SHP77 treated with DMSO at 0.1 percent for 48 hours (cell line): ENCODE data around the gene PHOX2B.

Experiments
- DNase-seq: peaks from one replicate; lab custom pipeline; 2025; lab: John Stamatoyannopoulos, UW

The PHOX2B gene

GRCh38 chr4:41748571-41749475 is at the start of gene PHOX2B:
Gene PHOX2B, minus strand, starts transcription at chr4:41748725. Its CDS starts 115 bp downstream, at chr4:41748610.
- DNase-seq: no peak

DNA sequence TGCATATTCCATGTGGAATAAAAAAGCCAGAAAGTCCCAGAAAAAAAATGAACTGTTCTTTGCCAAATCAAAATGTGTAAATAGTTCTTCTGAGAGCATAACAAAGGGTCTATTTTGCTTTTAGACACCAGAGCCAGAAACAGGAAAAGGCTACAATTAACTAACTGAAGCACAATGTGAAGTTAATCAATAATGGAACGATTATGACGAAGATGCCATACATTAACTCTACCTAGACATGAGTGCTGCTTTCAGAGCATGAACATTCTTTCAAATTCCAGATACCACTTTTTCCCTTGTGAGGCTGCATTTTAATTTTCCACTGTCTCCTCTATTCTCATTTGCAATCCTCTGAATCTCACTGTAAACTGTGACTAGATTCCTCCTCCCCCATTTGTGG is 48.7 kb upstream of the PHOX2B start:
- DNase-seq: no peak

GRCh38 chr4:41796545-41797210 is 48.2 kb upstream of the PHOX2B start:
- no peak for DNase-seq

GRCh38 chr4:41795796-41796385 is 47.4 kb upstream of the PHOX2B start:
- DNase-seq: no peak

DNA sequence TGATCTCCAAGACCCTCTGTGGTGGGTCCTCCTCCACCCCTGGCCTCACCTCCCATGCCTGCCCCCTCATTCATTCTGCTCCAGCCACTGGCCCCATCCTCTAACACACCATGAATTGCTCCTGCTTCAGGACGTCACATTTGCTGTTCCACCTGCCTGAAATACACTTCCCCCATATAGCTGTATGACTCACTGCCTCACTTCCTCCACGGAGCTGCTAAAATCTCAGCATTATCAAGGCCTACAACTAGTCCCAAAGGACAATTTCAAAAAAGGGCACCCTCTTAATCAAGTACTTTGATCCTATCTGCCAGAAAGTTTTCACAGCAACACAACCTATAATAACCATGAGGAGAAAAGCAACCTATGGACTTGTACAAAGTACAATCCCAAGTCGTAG is 43.6 kb upstream of the PHOX2B start:
- DNase-seq: no peak

- DNase-seq: no peak
Observed at GRCh38 chr4:41791557-41791956, 43.0 kb upstream of the PHOX2B start.

DNA sequence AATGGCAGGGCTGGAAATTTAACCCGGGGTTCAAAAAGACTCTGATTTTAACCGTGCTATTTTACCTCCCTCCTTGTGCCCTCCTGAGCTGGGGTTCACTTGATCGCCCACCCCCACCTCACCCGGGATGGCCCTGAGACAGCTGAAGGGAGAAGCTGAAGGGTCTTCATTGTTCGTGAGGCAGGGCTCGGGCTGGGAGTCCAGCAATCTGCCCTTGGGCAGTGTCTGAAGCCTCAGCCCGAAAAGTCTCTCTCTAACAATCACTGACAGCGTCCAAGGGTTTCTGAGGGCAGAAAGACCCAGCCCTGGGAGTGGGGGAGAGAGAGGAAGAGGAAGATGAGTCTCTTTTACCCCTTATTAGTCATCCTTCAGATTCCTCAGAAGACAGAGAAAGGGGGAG is 39.4 kb upstream of the PHOX2B start:
- no peak for DNase-seq

- DNase-seq: no peak
Observed at GRCh38 chr4:41785665-41786064, 37.1 kb upstream of the PHOX2B start.

GRCh38 chr4:41784191-41784979 is 35.9 kb upstream of the PHOX2B start:
- no peak for DNase-seq

- no peak for DNase-seq
Observed at GRCh38 chr4:41776466-41776865, 27.9 kb upstream of the PHOX2B start.

DNA sequence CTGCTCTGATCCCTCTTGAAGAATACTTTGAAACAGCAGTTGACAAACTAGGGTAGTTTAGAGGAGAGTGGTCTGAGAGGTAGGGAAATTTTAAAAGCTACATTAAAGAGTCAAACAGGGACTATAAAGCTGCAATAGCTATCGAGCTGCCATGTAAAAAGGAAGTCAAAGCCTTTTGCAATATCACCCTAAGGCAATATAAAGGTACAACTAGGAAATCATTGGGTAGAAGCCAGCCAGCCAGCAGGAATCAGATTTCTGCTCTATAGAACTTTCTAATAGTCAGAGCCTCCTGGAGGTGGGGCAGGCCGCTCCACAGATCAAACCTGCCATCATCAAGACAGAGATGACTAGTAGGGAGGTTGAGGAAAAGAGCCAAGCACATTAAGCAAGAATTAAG is 15.2 kb upstream of the PHOX2B start:
- DNase-seq: no peak

DNA sequence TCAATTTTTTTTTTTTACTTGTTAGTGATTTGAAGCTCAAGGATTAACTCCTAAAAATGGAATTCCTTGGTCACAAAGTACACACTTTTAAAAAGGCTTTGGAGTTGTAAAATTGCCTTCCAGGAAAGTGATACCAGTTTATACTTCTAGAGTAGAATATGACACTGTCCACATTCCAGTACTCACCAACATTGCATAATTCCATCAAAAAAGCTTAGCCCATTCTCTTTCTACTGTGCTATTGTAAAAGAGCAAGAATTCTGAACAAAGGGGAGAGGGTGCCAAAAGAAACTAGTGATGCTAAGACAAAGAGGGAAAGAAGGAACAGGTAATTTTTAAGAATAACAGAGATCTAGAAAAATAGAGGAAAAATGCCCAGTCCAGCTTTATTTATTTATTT is 10.4 kb upstream of the PHOX2B start:
- no peak for DNase-seq

GRCh38 chr4:41757521-41758156 is 9.1 kb upstream of the PHOX2B start:
- no peak for DNase-seq

- no peak for DNase-seq
Observed at GRCh38 chr4:41753942-41754341, 5.4 kb upstream of the PHOX2B start.

DNA sequence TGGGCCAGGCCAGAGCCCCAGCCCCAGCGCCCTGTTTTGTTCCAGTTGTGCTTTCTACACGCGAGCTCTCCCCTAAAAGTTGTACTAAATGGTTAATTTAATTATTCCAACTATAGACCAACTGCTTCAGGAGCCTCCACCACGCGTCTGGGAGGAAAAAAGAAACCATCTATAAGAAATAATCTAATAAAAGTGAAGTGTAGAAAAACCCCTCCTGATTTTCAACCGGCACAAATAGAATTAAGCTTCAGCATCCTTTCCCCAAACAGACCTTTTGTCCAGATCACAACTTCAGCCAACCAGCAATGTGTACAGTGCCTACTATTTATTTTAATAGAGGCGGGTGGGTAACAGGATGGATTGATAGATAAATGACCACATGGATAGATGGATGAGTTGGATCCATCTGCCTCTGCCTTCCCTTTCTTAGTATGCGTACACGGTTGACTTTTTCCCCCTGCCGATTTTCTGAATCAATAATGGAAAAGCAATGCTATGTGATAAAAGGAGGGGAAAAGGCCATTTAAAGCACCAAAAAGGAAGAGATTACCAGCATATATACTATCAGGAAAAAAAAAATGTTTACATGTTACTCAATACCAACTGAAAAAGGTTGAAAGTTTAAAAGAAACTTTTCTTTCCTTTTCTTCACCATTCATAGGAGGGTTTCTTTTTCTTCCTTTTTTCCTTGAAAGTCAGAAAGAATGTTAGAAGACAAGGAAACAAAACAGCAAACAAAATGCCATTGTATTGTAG is 3.7 kb upstream of the PHOX2B start:
- DNase-seq: no peak

- DNase-seq: no peak
Observed at GRCh38 chr4:41751449-41752061, 3.0 kb upstream of the PHOX2B start.

GRCh38 chr4:41750626-41751448 is 2.3 kb upstream of the PHOX2B start:
- no peak for DNase-seq

DNA sequence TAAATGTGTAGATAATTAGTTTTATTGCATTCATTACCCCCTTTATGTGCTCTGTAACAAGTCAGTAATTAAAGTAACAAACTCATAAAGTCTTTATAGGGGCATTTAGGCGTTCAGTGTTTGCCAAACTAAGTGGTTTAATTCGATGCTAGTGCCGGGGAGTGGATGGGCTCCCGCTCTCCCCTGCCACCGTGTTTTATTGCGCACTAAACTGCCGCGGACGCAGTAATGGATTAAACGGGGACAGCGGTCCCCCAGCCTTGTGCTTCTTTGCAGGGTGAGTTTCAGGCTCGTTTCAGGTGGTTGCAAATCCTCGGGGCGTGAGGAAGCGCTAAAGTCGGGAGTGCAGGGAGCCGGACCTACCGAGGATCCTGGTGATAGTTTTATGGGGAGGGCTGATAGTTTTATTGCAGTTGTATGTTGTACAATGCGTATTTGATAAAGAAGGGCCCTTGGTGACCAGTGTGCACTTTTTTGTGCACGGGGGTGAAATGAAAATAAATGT is 1.6 kb upstream of the PHOX2B start:
- DNase-seq: no peak

GRCh38 chr4:41749631-41750039 is 1.1 kb upstream of the PHOX2B start:
- DNase-seq: no peak
